ENCODE results near the gene MRPL14. TPM values are rescaled to one million over a fixed set of nuclear protein-coding genes. Genes with fewer than 3 reads are reported as not detected.

MRPL14 gene
- total and polyA plus RNA-seq, 4 donors, result 34.6 to 118 (median 40.9) TPM

DNA sequence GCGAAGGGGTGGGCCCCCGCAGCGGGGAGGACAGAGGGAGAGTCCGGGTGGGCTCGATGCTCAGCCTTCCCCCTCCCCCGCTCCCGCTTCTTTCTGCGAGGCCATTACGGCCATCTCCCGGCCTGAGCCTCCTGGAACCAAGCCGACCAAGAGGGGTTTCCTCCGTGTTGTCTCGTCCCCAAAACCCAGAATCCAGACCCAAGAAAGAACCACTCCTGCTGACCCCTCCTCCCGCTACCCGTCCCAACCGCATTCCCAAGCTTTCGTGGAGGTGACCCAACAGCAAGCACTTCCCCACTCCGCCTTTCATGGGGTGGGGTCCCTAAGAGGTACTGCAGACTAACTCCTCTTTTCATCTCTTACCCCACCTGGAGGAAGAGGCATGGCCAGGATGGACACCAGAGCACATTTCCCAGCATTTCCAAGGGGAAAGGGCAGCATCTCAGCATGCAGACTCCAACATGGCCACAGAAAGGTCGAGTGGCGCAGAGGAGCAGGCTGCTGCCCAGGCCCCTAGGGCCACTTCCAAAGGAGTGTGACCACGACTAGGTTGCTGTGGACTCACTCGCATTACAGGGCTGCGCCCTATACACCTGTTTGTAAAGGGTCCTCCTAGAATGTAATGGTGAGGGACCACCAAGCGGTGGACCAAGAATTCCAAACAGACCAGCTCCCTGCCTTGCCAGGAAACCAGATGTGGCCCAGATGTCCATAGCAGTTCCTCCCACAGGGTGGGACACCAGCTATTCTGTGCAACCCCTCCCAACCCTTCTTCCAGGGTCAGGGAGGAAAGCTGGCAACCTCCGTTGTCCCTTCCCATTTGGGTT, 53.4 kb downstream of the MRPL14 start:
- DNase-seq (ENCODE audit: low spot score), result no peak
- TF ChIP-seq YY1 (IDR thresholded peaks at IDR 0.05) (peak; percentile 3), NR2F2 (IDR thresholded peaks at IDR 0.05) (no peak)
- H3K9me3 ChIP-seq (ENCODE audit: control insufficient read depth in 4 of 4, low read length in 3 of 4), result no peaks in the 10 kb centered on the region
- no peaks in the 10 kb centered on the region for H3K27me3 ChIP-seq (ENCODE audit: control insufficient read depth in 4 of 4, insufficient read depth in 4 of 4, low read length in 3 of 4)
- peak overlapping the region; percentile 33 to 50 (median 42) for H3K4me3 ChIP-seq (ENCODE audit: low read depth in 1 of 3, low read length in 3 of 3)
- WGBS, result 30% methylated on average over 25 of the region's 25 CpGs
- no peaks in the 10 kb centered on the region for H3K36me3 ChIP-seq (ENCODE audit: control insufficient read depth in 4 of 4, insufficient read depth in 3 of 4, low read depth in 1 of 4, low read length in 3 of 4)
- H3K27ac ChIP-seq (ENCODE audit: low read depth in 1 of 2, low read length in 2 of 2), result no peak overlapping the region
- H3K4me1 ChIP-seq (ENCODE audit: control insufficient read depth in 4 of 4, insufficient read depth in 4 of 4, low read length in 3 of 4), result peaks cover 7 to 36% (median 16%) of the 10 kb centered on the region in 4 donors
- peak overlapping the region in 1 of 2 donors; percentile 24 for H3K9ac ChIP-seq (ENCODE audit: low read depth in 1 of 2, low read length in 2 of 2)

DNA sequence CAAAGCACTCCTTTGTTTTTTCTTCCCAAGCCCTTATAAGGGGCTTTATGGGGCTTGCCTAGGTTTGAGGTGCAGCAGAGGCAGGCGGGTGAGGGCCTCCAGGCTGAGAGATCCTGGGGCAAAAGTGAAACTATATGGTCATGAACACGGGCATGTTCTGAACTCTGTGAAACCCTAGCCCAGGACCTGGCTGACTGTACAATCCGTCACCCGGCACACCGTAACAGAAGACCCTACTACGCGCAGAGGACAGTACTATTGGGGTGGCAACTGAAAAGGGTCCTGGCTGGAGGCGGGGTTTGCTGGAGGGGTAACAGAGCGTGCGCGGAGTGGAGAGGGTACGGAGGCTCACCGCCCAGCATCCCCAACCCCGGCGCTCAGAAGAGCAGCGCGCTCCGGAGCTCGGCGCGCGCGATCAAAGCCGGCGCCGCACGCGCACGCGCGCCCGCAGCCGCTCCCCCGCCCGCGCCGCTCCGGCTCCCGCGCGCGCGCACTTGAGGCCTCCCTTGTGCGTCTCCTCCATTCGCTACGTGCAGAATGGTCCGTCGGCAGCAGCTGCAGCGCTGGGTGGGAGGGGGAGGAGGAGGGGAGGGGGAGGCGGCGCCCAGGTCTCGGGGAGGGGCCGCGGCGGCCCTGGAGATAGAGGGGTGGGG, 54.2 kb downstream of the MRPL14 start:
- peak; percentile 75 for DNase-seq (ENCODE audit: low spot score)
- H3K27me3 ChIP-seq (ENCODE audit: control insufficient read depth in 4 of 4, insufficient read depth in 4 of 4, low read length in 3 of 4), result no peaks in the 10 kb centered on the region

DNA sequence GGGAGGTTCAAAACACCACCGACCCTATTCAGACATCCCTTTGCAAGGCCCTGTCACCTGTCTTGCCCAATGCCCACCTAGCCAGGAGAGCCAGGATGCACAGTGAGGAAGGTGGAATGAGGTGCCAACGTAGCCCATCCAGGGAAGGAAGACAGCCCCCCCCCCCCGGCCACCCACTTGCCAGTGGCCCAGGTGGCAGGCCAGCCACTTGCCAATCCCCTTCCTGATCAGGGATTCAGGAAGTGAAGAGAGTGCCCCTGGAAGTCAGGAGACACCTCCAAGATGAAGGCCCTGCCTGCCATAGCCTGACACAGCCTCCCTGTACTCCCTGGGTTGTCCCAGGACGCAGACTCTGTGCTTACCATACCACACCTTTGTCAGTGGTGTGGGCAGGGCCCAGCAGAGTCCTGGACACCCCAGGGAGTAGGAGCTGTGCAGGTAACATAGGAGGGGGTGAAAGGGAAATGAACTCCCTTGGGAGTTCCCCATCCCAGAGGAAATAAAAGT, 54.7 kb downstream of the MRPL14 start:
- peak overlapping the region; percentile 23 to 48 for H3K27ac ChIP-seq (ENCODE audit: low read depth in 1 of 2, low read length in 2 of 2)
- no peaks in the 10 kb centered on the region for H3K9me3 ChIP-seq (ENCODE audit: control insufficient read depth in 4 of 4, low read length in 3 of 4)
- peak overlapping the region in 1 of 3 donors; percentile 50 for H3K4me3 ChIP-seq (ENCODE audit: low read depth in 1 of 3, low read length in 3 of 3)
- H3K9ac ChIP-seq (ENCODE audit: low read depth in 1 of 2, low read length in 2 of 2), result no peak overlapping the region
- no peaks in the 10 kb centered on the region for H3K36me3 ChIP-seq (ENCODE audit: control insufficient read depth in 4 of 4, insufficient read depth in 3 of 4, low read depth in 1 of 4, low read length in 3 of 4)
- no peak for DNase-seq (ENCODE audit: low spot score)
- no peaks in the 10 kb centered on the region for H3K27me3 ChIP-seq (ENCODE audit: control insufficient read depth in 4 of 4, insufficient read depth in 4 of 4, low read length in 3 of 4)
- H3K4me1 ChIP-seq (ENCODE audit: control insufficient read depth in 4 of 4, insufficient read depth in 4 of 4, low read length in 3 of 4), result peaks cover 6 to 28% (median 13%) of the 10 kb centered on the region in 4 donors
- whole genome bisulfite sequencing, result 90% methylated on average over 4 of the region's 4 CpGs
- TF ChIP-seq YY1 (IDR thresholded peaks at IDR 0.05), result no peak
- no peak for TF ChIP-seq RXRA (IDR thresholded peaks at IDR 0.05)
- no peak for TF ChIP-seq GABPA (IDR thresholded peaks at IDR 0.05 in 1 of 2, conservative IDR thresholded peaks at IDR 0.05 in 1 of 2)
- no peak for TF ChIP-seq RAD21 (IDR thresholded peaks at IDR 0.05)
- TF ChIP-seq, protein P1, sequence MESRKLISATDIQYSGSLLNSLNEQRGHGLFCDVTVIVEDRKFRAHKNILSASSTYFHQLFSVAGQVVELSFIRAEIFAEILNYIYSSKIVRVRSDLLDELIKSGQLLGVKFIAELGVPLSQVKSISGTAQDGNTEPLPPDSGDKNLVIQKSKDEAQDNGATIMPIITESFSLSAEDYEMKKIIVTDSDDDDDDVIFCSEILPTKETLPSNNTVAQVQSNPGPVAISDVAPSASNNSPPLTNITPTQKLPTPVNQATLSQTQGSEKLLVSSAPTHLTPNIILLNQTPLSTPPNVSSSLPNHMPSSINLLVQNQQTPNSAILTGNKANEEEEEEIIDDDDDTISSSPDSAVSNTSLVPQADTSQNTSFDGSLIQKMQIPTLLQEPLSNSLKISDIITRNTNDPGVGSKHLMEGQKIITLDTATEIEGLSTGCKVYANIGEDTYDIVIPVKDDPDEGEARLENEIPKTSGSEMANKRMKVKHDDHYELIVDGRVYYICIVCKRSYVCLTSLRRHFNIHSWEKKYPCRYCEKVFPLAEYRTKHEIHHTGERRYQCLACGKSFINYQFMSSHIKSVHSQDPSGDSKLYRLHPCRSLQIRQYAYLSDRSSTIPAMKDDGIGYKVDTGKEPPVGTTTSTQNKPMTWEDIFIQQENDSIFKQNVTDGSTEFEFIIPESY (IDR thresholded peaks at IDR 0.05), result no peak
- no peak for TF ChIP-seq JUND (IDR thresholded peaks at IDR 0.05)
- TF ChIP-seq HNF4A (conservative IDR thresholded peaks at IDR 0.05), result no peak
- no peak for TF ChIP-seq TAF1 (conservative IDR thresholded peaks at IDR 0.05)
- TF ChIP-seq, protein P2, sequence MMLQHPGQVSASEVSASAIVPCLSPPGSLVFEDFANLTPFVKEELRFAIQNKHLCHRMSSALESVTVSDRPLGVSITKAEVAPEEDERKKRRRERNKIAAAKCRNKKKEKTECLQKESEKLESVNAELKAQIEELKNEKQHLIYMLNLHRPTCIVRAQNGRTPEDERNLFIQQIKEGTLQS (IDR thresholded peaks at IDR 0.05), result no peak
- TF ChIP-seq FOXA1 (IDR thresholded peaks at IDR 0.05), result no peak
- TF ChIP-seq HNF4G (IDR thresholded peaks at IDR 0.05), result no peak
- TF ChIP-seq, protein P3, sequence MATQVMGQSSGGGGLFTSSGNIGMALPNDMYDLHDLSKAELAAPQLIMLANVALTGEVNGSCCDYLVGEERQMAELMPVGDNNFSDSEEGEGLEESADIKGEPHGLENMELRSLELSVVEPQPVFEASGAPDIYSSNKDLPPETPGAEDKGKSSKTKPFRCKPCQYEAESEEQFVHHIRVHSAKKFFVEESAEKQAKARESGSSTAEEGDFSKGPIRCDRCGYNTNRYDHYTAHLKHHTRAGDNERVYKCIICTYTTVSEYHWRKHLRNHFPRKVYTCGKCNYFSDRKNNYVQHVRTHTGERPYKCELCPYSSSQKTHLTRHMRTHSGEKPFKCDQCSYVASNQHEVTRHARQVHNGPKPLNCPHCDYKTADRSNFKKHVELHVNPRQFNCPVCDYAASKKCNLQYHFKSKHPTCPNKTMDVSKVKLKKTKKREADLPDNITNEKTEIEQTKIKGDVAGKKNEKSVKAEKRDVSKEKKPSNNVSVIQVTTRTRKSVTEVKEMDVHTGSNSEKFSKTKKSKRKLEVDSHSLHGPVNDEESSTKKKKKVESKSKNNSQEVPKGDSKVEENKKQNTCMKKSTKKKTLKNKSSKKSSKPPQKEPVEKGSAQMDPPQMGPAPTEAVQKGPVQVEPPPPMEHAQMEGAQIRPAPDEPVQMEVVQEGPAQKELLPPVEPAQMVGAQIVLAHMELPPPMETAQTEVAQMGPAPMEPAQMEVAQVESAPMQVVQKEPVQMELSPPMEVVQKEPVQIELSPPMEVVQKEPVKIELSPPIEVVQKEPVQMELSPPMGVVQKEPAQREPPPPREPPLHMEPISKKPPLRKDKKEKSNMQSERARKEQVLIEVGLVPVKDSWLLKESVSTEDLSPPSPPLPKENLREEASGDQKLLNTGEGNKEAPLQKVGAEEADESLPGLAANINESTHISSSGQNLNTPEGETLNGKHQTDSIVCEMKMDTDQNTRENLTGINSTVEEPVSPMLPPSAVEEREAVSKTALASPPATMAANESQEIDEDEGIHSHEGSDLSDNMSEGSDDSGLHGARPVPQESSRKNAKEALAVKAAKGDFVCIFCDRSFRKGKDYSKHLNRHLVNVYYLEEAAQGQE (IDR thresholded peaks at IDR 0.05), result no peak
- no peak for TF ChIP-seq SP1 (IDR thresholded peaks at IDR 0.05)
- TF ChIP-seq FOXA2 (IDR thresholded peaks at IDR 0.05), result no peak
- no peak for TF ChIP-seq EGR1 (IDR thresholded peaks at IDR 0.05; ENCODE audit: low read depth in 2 of 2)
- TF ChIP-seq, protein P4, sequence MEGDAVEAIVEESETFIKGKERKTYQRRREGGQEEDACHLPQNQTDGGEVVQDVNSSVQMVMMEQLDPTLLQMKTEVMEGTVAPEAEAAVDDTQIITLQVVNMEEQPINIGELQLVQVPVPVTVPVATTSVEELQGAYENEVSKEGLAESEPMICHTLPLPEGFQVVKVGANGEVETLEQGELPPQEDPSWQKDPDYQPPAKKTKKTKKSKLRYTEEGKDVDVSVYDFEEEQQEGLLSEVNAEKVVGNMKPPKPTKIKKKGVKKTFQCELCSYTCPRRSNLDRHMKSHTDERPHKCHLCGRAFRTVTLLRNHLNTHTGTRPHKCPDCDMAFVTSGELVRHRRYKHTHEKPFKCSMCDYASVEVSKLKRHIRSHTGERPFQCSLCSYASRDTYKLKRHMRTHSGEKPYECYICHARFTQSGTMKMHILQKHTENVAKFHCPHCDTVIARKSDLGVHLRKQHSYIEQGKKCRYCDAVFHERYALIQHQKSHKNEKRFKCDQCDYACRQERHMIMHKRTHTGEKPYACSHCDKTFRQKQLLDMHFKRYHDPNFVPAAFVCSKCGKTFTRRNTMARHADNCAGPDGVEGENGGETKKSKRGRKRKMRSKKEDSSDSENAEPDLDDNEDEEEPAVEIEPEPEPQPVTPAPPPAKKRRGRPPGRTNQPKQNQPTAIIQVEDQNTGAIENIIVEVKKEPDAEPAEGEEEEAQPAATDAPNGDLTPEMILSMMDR (IDR thresholded peaks at IDR 0.05; ENCODE audit: low read depth, low read length, missing input control), result no peak

More for the DNA sequence above, 54.2 kb downstream of the MRPL14 start:
- 3% methylated on average over 55 of the region's 55 CpGs for WGBS
- H3K27ac ChIP-seq (ENCODE audit: low read depth in 1 of 2, low read length in 2 of 2), result peak overlapping the region; percentile 48 to 55
- peak overlapping the region; percentile 50 to 74 (median 70) for H3K4me3 ChIP-seq (ENCODE audit: low read depth in 1 of 3, low read length in 3 of 3)
- H3K36me3 ChIP-seq (ENCODE audit: control insufficient read depth in 4 of 4, insufficient read depth in 3 of 4, low read depth in 1 of 4, low read length in 3 of 4), result no peaks in the 10 kb centered on the region
- peaks cover 6 to 28% (median 13%) of the 10 kb centered on the region in 4 donors for H3K4me1 ChIP-seq (ENCODE audit: control insufficient read depth in 4 of 4, insufficient read depth in 4 of 4, low read length in 3 of 4)
- H3K9me3 ChIP-seq (ENCODE audit: control insufficient read depth in 4 of 4, low read length in 3 of 4), result no peaks in the 10 kb centered on the region
- H3K9ac ChIP-seq (ENCODE audit: low read depth in 1 of 2, low read length in 2 of 2), result peak overlapping the region; percentile 61 to 84
- TF ChIP-seq, protein P2 (IDR thresholded peaks at IDR 0.05), result no peak
- no peak for TF ChIP-seq GABPA (IDR thresholded peaks at IDR 0.05 in 1 of 2, conservative IDR thresholded peaks at IDR 0.05 in 1 of 2)
- TF ChIP-seq YY1 (IDR thresholded peaks at IDR 0.05), result peak; percentile 69
- TF ChIP-seq RAD21 (IDR thresholded peaks at IDR 0.05), result no peak

Measured in liver (tissue), 9 donors.